ENCODE measurements around the gene GABRR2.

DNA sequence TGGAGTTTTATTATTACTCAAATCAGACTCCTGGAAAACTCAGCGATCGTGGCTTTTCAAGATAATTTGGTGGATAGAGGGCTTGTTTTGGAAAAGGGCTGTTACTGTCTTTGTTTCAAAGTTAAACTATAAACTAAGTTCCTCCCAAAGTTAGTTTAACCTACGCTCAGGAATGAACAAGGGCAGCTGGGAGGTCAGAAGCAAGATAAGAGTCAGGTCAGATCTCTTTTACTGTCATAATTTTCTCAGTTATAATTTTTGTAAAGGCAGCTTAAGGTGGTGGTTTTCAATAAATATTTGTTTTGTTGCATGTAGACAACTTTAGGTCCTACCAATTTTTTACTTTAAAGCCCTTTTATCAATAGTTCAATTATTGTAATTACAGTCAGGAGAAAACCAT, 9.2 kb upstream of the GABRR2 start:
- TF ChIP-seq, protein P1, sequence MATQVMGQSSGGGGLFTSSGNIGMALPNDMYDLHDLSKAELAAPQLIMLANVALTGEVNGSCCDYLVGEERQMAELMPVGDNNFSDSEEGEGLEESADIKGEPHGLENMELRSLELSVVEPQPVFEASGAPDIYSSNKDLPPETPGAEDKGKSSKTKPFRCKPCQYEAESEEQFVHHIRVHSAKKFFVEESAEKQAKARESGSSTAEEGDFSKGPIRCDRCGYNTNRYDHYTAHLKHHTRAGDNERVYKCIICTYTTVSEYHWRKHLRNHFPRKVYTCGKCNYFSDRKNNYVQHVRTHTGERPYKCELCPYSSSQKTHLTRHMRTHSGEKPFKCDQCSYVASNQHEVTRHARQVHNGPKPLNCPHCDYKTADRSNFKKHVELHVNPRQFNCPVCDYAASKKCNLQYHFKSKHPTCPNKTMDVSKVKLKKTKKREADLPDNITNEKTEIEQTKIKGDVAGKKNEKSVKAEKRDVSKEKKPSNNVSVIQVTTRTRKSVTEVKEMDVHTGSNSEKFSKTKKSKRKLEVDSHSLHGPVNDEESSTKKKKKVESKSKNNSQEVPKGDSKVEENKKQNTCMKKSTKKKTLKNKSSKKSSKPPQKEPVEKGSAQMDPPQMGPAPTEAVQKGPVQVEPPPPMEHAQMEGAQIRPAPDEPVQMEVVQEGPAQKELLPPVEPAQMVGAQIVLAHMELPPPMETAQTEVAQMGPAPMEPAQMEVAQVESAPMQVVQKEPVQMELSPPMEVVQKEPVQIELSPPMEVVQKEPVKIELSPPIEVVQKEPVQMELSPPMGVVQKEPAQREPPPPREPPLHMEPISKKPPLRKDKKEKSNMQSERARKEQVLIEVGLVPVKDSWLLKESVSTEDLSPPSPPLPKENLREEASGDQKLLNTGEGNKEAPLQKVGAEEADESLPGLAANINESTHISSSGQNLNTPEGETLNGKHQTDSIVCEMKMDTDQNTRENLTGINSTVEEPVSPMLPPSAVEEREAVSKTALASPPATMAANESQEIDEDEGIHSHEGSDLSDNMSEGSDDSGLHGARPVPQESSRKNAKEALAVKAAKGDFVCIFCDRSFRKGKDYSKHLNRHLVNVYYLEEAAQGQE (IDR thresholded peaks at IDR 0.05; ENCODE audit: borderline replicate concordance): no peak
- TF ChIP-seq, protein P2, sequence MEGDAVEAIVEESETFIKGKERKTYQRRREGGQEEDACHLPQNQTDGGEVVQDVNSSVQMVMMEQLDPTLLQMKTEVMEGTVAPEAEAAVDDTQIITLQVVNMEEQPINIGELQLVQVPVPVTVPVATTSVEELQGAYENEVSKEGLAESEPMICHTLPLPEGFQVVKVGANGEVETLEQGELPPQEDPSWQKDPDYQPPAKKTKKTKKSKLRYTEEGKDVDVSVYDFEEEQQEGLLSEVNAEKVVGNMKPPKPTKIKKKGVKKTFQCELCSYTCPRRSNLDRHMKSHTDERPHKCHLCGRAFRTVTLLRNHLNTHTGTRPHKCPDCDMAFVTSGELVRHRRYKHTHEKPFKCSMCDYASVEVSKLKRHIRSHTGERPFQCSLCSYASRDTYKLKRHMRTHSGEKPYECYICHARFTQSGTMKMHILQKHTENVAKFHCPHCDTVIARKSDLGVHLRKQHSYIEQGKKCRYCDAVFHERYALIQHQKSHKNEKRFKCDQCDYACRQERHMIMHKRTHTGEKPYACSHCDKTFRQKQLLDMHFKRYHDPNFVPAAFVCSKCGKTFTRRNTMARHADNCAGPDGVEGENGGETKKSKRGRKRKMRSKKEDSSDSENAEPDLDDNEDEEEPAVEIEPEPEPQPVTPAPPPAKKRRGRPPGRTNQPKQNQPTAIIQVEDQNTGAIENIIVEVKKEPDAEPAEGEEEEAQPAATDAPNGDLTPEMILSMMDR (IDR thresholded peaks at IDR 0.05; ENCODE audit: poor library complexity, severe bottlenecking): no peak
- no peak for TF ChIP-seq POLR2AphosphoS5 (IDR thresholded peaks at IDR 0.05)
- TF ChIP-seq EZH2 (IDR thresholded peaks at IDR 0.05; ENCODE audit: borderline replicate concordance, insufficient read depth, low read length, poor library complexity, severe bottlenecking): no peak
